CD4-positive, alpha-beta memory T cell (primary cell): ENCODE measurements around the gene ZNF710. TPM values are rescaled to one million over a fixed set of nuclear protein-coding genes. Genes with fewer than 3 reads are reported as not detected.

Experiments
- CTCF ChIA-PET: fragments of 350-600 bp; sonication (Branson Sonifier 250); formaldehyde crosslinking; loops from one replicate; lab custom pipeline; 2021; ENCODE audit warnings: inconsistent platforms; ENCODE audit not compliant: partially characterized antibody; lab: Charles Lee
- POLR2A ChIA-PET: fragments of 350-600 bp; sonication (Branson Sonifier 250); formaldehyde crosslinking; loops from one replicate; lab custom pipeline; 2021; ENCODE audit not compliant: partially characterized antibody; lab: Charles Lee
- DNase-seq, 5 donors: peaks; one replicate each; pipeline versions ENCODE4 v3.0.0 to v3.0.0-alpha.2; 2020 to 2022; ENCODE audit warnings: mixed read lengths in 1 of 5
- H3K27ac ChIP-seq: one replicate; pipeline ENCODE4 v1.7.0; 2013; ENCODE audit warnings: low read depth, low read length
- H3K27me3 ChIP-seq: 2 replicates; pipeline ENCODE4 v1.7.0; 2013; ENCODE audit warnings: mild to moderate bottlenecking, low read length, moderate library complexity; ENCODE audit not compliant: insufficient read depth
- H3K36me3 ChIP-seq: 2 replicates; pipeline ENCODE4 v1.7.0; 2013; ENCODE audit warnings: mild to moderate bottlenecking, low read length, moderate library complexity; ENCODE audit not compliant: insufficient read depth
- H3K4me1 ChIP-seq: 2 replicates; pipeline ENCODE4 v1.7.0; 2013; ENCODE audit warnings: mild to moderate bottlenecking, low read length, moderate library complexity; ENCODE audit not compliant: insufficient read depth
- H3K4me3 ChIP-seq, 2 donors: one replicate each; pipeline ENCODE4 v1.7.0; 2013; ENCODE audit warnings: low read length in 2 of 2, mild to moderate bottlenecking in 1 of 2
- H3K9me3 ChIP-seq, 2 donors: one replicate each; pipeline ENCODE4 v1.7.0; 2013; ENCODE audit warnings: low read length in 2 of 2, control low read depth in 1 of 2; ENCODE audit not compliant: control insufficient read depth in 1 of 2
- H3K27ac Mint-ChIP-seq, 7 donors: one replicate each; pipeline ENCODE4 v1.8.0; 2020 to 2021; ENCODE audit warnings: mixed read lengths in 7 of 7, mild to moderate bottlenecking in 6 of 7, inconsistent platforms in 3 of 7, moderate library complexity in 3 of 7
- H3K27me3 Mint-ChIP-seq, 2 donors: one replicate each; pipeline ENCODE4 v1.8.0; 2020 to 2021; ENCODE audit warnings: mixed read lengths in 2 of 2
- H3K36me3 Mint-ChIP-seq, 2 donors: one replicate each; pipeline ENCODE4 v1.8.0; 2020 to 2021; ENCODE audit warnings: mixed read lengths in 2 of 2, inconsistent platforms in 1 of 2, mild to moderate bottlenecking in 1 of 2
- H3K4me1 Mint-ChIP-seq, 4 donors: one replicate each; pipeline ENCODE4 v1.8.0; 2020 to 2021; ENCODE audit warnings: mixed read lengths in 4 of 4, mild to moderate bottlenecking in 1 of 4
- H3K4me3 Mint-ChIP-seq, 8 donors: one replicate each; pipeline ENCODE4 v1.8.0; 2020 to 2021; ENCODE audit warnings: mixed read lengths in 8 of 8, mild to moderate bottlenecking in 7 of 8, moderate library complexity in 6 of 8, inconsistent platforms in 3 of 8
- H3K9me3 Mint-ChIP-seq, 8 donors: one replicate each; pipeline ENCODE4 v1.8.0; 2020 to 2021; ENCODE audit warnings: mixed read lengths in 8 of 8, mild to moderate bottlenecking in 5 of 8, inconsistent platforms in 3 of 8, moderate library complexity in 1 of 8
- intact Hi-C: fragments of 100-400 bp; cut with micrococcal nuclease; formaldehyde crosslinking; loops from one replicate; pipeline ENCODE4 v1.15.1; 2023
- polyA plus RNA-seq, 2 donors: library from polyadenylated mRNA; unstranded; fragments of 300-500 nt; fragmentation: Illumina TruSeq; gene quantifications; one replicate each; pipeline ENCODE4 v1.2.3, GENCODE V29; 2021
- total RNA-seq, 2 experiments: library from RNA; stranded (reverse); gene quantifications; one replicate each; pipeline ENCODE4 v1.2.3, GENCODE V29; 2021

Gene ZNF710
- total and polyA plus RNA-seq, 4 experiments from 2014 or later, result 0.10 to 19.7 (median 10.9) TPM

DNA sequence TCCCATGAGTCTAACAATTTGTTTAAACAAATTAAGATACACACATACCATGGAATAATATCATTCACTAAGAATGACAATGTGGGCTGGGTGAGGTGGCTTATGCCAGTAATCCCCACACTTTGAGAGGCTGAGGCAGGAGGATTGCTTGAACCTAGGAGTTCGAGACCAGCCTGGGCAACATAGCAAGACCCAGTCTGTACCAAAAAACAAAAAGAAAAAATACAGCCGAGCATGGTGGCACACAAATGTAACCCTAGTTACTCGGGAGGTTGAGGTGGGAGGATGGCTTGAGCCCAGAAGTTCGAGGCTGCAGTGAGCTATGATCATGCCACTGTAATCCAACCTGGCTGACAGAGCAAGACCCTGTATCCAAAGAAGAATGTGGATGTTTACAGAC lies 4.0 kb upstream of the ZNF710 start:
- Mint-ChIP-seq H3K36me3 (peaks cover 0 to 5% of the 10 kb centered on the region in 2 donors), H3K4me3 (peak overlapping the region in 1 of 8 donors; percentile 15), H3K27ac (peak overlapping the region in 2 of 7 donors; percentile 55 to 60), H3K4me1 (peaks cover 6 to 24% (median 15%) of the 10 kb centered on the region in 4 donors), H3K27me3 (no peaks in the 10 kb centered on the region), H3K9me3 (peaks cover 0 to 5% (median 0%) of the 10 kb centered on the region in 8 donors)
- no peak overlapping the region for H3K27ac ChIP-seq
- no peak for DNase-seq
- intact Hi-C loops, result no loop called here
- no peaks in the 10 kb centered on the region for H3K9me3 ChIP-seq
- H3K4me1 ChIP-seq, result peaks cover 23% of the 10 kb centered on the region
- CTCF ChIA-PET, result interaction anchor here (4.1 kb wide), 1 partner anchor 74 kb away, joined by 14 read pairs; no protein-coding TSS in a partner anchor
- POLR2A ChIA-PET, result no interaction called here
- no peaks in the 10 kb centered on the region for H3K27me3 ChIP-seq
- no peak overlapping the region for H3K4me3 ChIP-seq
- no peaks in the 10 kb centered on the region for H3K36me3 ChIP-seq

DNA sequence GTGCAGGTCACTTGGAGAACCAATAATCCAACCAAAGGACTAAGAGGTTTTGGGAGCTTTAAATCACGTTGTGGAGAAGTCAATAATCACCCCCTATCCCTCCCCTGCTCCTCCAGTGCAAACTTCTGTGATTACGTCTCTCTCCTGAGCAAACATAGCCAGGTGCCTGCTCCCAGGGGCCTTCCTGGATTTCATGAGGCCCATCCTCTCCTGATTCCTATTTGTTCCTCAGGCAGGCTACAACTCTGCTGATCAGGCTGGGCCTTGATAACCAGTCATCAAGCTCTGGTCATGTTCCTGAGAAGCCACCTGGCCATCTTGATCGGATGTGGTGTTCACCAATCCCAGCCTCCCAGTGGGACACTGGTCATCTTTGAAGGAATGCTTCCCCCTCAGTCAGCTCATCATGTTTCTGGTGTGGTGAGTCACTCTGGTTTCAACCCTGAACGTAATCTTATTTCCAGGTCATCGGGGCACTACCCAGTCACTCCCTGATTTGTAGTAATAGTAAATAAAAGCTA lies 2.9 kb upstream of the ZNF710 start:
- Mint-ChIP-seq H3K4me3 (no peak overlapping the region), H3K9me3 (peaks cover 0 to 5% (median 0%) of the 10 kb centered on the region in 8 donors), H3K36me3 (peaks cover 0 to 8% of the 10 kb centered on the region in 2 donors), H3K27me3 (no peaks in the 10 kb centered on the region), H3K27ac (peak overlapping the region in 3 of 7 donors; percentile 42 to 73 (median 60)), H3K4me1 (peaks cover 9 to 34% (median 21%) of the 10 kb centered on the region in 4 donors)
- ChIA-PET CTCF (interaction anchor here (1.1 to 4.1 kb wide), 2 partner anchors 33 to 73 kb away, joined by 3 to 14 read pairs; no protein-coding TSS in a partner anchor), POLR2A (interaction anchor here (0.7 to 4.9 kb wide), 2 partner anchors 9 to 61 kb away, joined by 3 to 19 read pairs; no protein-coding TSS in a partner anchor)
- Histone ChIP-seq H3K27ac (no peak overlapping the region), H3K36me3 (no peaks in the 10 kb centered on the region), H3K4me1 (peaks cover 31% of the 10 kb centered on the region), H3K9me3 (no peaks in the 10 kb centered on the region), H3K27me3 (no peaks in the 10 kb centered on the region), H3K4me3 (no peak overlapping the region)
- no peak for DNase-seq
- intact Hi-C loops, result no loop called here

DNA sequence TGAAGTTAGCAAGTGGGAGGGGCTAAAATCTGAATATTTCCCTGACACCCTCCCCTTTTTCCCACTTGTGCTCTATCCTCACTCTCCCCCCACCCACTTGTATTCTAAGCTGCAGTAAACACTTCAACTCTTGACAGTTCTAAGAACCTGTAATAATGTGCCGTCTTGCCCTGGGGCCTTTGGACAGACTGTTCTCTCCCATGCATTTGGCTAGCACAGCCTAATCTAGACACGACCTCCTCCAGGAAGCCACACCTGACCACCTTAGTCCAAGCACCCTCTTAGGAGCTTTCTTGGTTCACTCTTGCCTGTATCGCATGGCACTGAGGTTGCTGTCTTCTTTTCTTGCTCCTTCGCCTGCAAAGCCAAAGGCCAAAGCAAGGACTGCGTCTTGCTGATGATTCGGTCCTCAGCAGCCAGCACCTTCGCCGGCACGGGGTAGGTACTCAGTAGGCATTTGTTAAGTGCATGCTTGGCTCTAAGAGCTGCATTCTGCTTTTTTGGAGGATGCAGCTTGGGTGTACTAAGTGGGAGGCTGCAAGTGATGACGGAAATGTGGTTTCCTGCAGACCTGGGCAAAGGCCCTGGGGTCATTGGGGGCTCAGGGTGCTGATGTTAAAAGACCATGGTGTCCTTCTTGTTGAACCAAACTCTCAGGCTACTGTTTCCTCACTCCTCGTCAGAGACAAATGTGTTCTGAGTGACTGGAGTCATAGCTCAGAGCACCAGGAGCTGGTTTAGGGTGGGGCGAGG lies 2.0 kb upstream of the ZNF710 start:
- H3K27me3 ChIP-seq, result no peaks in the 10 kb centered on the region
- peak overlapping the region in 6 of 8 donors; percentile 3 to 57 (median 30) for H3K4me3 Mint-ChIP-seq
- no peak overlapping the region for H3K4me3 ChIP-seq
- CTCF ChIA-PET, result interaction anchor here (0.6 to 4.1 kb wide), 5 partner anchors 14 to 77 kb away, joined by 3 to 14 read pairs (median 3); no protein-coding TSS in a partner anchor
- no peaks in the 10 kb centered on the region for H3K27me3 Mint-ChIP-seq
- no peak overlapping the region for H3K27ac ChIP-seq
- H3K9me3 ChIP-seq, result no peaks in the 10 kb centered on the region
- peaks cover 0 to 5% (median 0%) of the 10 kb centered on the region in 8 donors for H3K9me3 Mint-ChIP-seq
- H3K27ac Mint-ChIP-seq, result peak overlapping the region in 5 of 7 donors; percentile 31 to 73 (median 69)
- peaks cover 0 to 8% of the 10 kb centered on the region in 2 donors for H3K36me3 Mint-ChIP-seq
- H3K4me1 Mint-ChIP-seq, result peaks cover 14 to 43% (median 29%) of the 10 kb centered on the region in 4 donors
- H3K4me1 ChIP-seq, result peaks cover 39% of the 10 kb centered on the region
- no peak for DNase-seq
- POLR2A ChIA-PET, result interaction anchor here (0.7 to 4.9 kb wide), 5 partner anchors 8 to 105 kb away, joined by 3 to 19 read pairs (median 3); partner anchors contain the start of gene AP3S2
- H3K36me3 ChIP-seq, result no peaks in the 10 kb centered on the region
- intact Hi-C loops, result no loop called here

DNA sequence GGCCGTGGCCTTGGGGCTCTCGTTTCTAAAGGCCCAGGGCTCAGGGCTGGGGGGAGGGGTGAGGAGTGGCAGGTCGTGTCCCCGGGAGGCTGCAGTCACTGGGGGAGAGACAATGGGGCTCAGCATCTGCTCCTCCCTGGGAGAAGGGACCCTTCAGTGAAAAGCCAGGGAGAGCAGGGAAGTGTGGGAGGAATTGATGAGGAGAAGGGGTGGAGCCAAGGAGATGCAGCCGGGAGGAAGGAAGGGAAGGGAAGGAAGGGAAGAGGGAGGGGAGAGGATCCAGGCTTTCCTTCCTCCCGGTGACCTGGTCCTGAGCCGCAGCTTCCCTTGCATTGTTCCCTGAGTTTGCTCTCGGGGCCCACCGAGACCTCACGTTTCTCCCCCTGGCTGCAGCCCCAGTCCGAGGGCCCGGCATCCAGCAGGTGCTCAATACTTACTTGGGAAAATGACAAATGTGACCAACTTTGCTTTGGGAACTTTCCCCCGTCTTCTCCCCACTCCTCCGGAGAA lies 1.4 kb upstream of the ZNF710 start:
- Mint-ChIP-seq H3K4me1 (peaks cover 14 to 49% (median 35%) of the 10 kb centered on the region in 4 donors), H3K9me3 (peaks cover 0 to 5% (median 0%) of the 10 kb centered on the region in 8 donors), H3K4me3 (peak overlapping the region in 3 of 8 donors; percentile 20 to 52 (median 32)), H3K27me3 (no peaks in the 10 kb centered on the region), H3K27ac (peak overlapping the region in 1 of 7 donors; percentile 73), H3K36me3 (peaks cover 0 to 8% of the 10 kb centered on the region in 2 donors)
- DNase-seq, result peak in 1 of 5 donors; percentile 46
- no peaks in the 10 kb centered on the region for H3K27me3 ChIP-seq
- H3K36me3 ChIP-seq, result no peaks in the 10 kb centered on the region
- CTCF ChIA-PET, result interaction anchor here (0.6 to 4.1 kb wide), 4 partner anchors 14 to 76 kb away, joined by 3 to 14 read pairs (median 3); no protein-coding TSS in a partner anchor
- H3K9me3 ChIP-seq, result no peaks in the 10 kb centered on the region
- H3K4me1 ChIP-seq, result peaks cover 46% of the 10 kb centered on the region
- no peak overlapping the region for H3K27ac ChIP-seq
- H3K4me3 ChIP-seq, result no peak overlapping the region
- intact Hi-C loops, result no loop called here
- POLR2A ChIA-PET, result interaction anchor here (1.0 to 4.9 kb wide), 7 partner anchors 13 to 106 kb away, joined by 3 to 40 read pairs (median 10); partner anchors contain the start of gene AP3S2

GRCh38 chr15:90000186-90001001 lies 730 bp upstream of the ZNF710 start:
- Histone ChIP-seq H3K27me3 (no peaks in the 10 kb centered on the region), H3K27ac (peak overlapping the region; percentile 58), H3K9me3 (no peaks in the 10 kb centered on the region), H3K4me3 (peak overlapping the region; percentile 75 to 79), H3K4me1 (peaks cover 52% of the 10 kb centered on the region), H3K36me3 (no peaks in the 10 kb centered on the region)
- ChIA-PET CTCF (interaction anchor here (4.6 kb wide), 1 partner anchor 70 kb away, joined by 19 read pairs; no protein-coding TSS in a partner anchor), POLR2A (interaction anchor here (0.7 to 4.9 kb wide), 10 partner anchors 12 to 106 kb away, joined by 3 to 40 read pairs (median 9); partner anchors contain the start of gene AP3S2)
- Mint-ChIP-seq H3K4me3 (peak overlapping the region; percentile 85 to 99 (median 93)), H3K4me1 (peaks cover 19 to 55% (median 40%) of the 10 kb centered on the region in 4 donors), H3K36me3 (peaks cover 0 to 8% of the 10 kb centered on the region in 2 donors), H3K27me3 (no peaks in the 10 kb centered on the region), H3K9me3 (peaks cover 0 to 5% (median 0%) of the 10 kb centered on the region in 8 donors), H3K27ac (peak overlapping the region; percentile 91 to 99 (median 96))
- intact Hi-C loops, result no loop called here
- DNase-seq, result peak in 1 of 5 donors; percentile 41
